GM21423 (cell line): ENCODE results near the gene SEC63.

Experiments
- ATAC-seq: cut with Tn5 transposase; IDR thresholded peaks from one replicate; pipeline ENCODE4 v1.9.1; 2021; ENCODE audit warnings: mild to moderate bottlenecking, moderate library complexity; ENCODE audit not compliant: unreplicated experiment

The SEC63 gene

GRCh38 chr6:107820338-107821261 is 137.4 kb downstream of the SEC63 start:
- no peak for ATAC-seq

- no peak for ATAC-seq
These were observed 138.1 kb downstream of the SEC63 start for GRCh38 chr6:107819964-107820337.

- ATAC-seq: no peak
These were observed 138.8 kb downstream of the SEC63 start for GRCh38 chr6:107819217-107819616.

- no peak for ATAC-seq
These were observed 139.7 kb downstream of the SEC63 start for GRCh38 chr6:107818272-107818671.

GRCh38 chr6:107817784-107818183 is 140.2 kb downstream of the SEC63 start:
- no peak for ATAC-seq
